Measurements from ENCODE around the gene CHD6.

- TF ChIP-seq POLR2A (IDR thresholded peaks at IDR 0.05) (no peak), CTCF (IDR thresholded peaks at IDR 0.05) (no peak)
These were observed 224.5 kb downstream of the CHD6 start for GRCh38 chr20:41393705-41394066.

Data from prostate gland (tissue), 2 donors.